SU-DHL-6 (cell line): Measurements from ENCODE around the gene OR4F6.

ENCODE experiments used
- EZH2phosphoT487 ChIP-seq: fragments of 200-600 bp; sonication (generic), shearing (Covaris generic); conservative IDR thresholded peaks from 2 replicates; pipeline ENCODE4 v1.6.1; 2018; ENCODE audit warnings: mild to moderate bottlenecking, antibody characterized with exemption, low read length, moderate library complexity, mixed read lengths
- TF ChIP-seq, protein P1 (sequence below): fragments of 200-600 bp; sonication (generic); IDR thresholded peaks from one replicate; pipeline ENCODE4 v1.5.1; 2017; ENCODE audit warnings: antibody characterized with exemption, mild to moderate bottlenecking, low read length, moderate library complexity; ENCODE audit not compliant: insufficient read depth, poor library complexity, severe bottlenecking

DNA sequence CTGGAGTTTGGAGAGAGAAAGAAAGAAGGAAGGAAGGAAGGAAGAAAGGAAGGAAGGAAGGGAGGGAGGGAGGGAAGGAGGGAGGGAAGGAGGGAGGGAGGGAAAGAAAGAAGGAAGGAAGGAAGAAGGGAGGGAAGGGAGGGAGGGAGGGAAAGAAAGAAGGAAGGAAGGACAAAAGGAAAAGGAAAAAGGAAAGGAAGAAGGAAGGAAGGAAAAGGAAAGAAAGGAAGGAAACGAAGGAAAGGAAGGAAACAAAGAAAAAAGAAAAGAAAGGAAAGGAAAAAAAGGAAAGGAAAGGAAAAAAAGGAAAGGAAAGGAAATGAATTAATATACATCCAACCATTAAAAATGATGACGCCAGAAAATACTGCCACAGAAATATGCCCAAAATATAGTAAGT, 18.7 kb upstream of the OR4F6 start:
- TF ChIP-seq, protein P1, sequence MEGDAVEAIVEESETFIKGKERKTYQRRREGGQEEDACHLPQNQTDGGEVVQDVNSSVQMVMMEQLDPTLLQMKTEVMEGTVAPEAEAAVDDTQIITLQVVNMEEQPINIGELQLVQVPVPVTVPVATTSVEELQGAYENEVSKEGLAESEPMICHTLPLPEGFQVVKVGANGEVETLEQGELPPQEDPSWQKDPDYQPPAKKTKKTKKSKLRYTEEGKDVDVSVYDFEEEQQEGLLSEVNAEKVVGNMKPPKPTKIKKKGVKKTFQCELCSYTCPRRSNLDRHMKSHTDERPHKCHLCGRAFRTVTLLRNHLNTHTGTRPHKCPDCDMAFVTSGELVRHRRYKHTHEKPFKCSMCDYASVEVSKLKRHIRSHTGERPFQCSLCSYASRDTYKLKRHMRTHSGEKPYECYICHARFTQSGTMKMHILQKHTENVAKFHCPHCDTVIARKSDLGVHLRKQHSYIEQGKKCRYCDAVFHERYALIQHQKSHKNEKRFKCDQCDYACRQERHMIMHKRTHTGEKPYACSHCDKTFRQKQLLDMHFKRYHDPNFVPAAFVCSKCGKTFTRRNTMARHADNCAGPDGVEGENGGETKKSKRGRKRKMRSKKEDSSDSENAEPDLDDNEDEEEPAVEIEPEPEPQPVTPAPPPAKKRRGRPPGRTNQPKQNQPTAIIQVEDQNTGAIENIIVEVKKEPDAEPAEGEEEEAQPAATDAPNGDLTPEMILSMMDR: no peak
- no peak for TF ChIP-seq EZH2phosphoT487
